HuH-7 (cell line): ENCODE measurements around the gene ALDH1L1.

ENCODE experiments used
- DNase-seq: peaks from one replicate; pipeline ENCODE4 v3.0.0; 2011; ENCODE audit warnings: low spot score

The ALDH1L1 gene

DNA sequence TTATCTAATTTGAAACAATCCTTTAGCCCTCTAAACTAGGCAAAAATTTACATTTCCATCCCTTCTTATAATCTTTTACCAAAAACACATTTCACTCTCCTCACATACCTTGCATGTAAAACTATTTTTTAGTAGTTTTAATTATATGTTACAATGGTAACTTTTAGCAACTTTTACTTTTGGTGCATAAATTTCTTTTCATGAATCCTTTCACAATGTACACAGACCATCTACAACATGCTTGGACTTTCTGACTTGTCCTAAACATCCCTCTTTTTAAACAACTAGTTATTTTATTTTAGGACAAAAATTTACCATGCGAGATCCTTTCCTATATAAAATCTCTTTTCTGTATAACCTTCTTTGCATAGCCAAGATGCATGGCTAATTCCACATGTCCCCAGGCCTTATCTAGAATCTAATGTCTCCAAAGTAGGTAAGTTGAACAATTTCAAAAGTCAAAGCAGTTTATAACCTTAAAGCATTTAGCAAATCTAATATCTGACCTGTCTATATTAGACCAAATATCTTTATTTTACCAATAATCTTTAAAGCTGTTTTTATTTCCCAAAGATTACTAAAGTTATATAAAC, 14.4 kb upstream of the ALDH1L1 start:
- DNase-seq = no peak

DNA sequence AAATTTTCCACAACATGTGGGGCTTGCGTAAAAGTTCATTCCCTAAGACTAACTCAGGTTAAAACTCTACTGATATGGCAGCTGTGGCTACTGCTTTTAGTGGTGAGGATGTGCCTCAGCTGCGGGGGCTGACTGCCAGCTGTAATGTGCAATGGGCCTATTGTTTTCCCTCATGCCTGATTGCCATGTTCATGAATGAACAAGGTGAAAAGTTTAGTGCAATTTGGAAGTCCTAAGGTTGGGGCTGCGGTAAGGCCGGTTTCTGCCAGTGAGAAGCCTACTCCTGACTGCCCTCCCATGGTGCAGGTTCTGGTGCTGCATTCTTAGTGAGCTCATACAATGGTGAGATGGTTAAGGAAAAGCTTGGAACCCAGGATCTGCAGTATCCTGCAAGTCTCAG, 10.9 kb upstream of the ALDH1L1 start:
- no peak for DNase-seq

DNA sequence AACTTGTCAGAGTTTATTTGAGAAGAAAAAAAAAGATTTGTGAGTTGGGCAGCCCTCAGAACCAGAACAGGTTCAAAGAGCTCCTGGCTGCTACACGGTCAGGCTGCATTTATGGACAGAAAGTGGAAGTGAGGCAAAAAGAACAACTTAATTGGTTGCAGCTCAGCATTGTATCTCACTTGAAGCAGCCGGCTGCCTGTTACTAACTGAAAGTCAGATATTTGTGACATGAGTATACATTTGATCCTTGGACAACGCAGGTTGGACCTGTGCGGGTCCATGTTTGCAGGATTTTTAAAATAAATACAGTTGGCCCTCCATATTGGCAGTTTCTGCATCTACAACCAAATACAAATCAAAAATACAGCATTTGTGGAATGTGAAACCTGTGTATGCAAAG, 7.5 kb upstream of the ALDH1L1 start:
- no peak for DNase-seq

DNA sequence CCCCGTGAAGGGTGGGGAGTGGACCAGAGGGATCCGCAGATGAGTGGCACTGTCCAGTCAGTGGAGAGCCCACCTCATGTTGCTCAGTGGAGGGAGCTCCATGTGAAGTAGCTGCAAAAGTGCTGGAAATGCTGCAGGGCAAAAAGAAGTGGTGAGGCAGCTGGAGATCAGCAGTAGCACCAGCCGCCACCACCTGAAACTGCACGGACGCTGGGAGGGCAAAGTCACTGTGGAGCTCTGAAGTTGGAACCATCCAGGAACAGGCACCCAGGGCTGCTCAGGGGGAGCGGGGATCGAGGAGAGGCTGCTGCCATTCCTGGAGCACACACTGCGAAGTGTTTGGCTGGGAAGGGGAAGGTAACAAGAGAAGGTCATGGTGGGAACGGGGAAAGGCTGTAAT, 6.4 kb upstream of the ALDH1L1 start:
- no peak for DNase-seq

DNA sequence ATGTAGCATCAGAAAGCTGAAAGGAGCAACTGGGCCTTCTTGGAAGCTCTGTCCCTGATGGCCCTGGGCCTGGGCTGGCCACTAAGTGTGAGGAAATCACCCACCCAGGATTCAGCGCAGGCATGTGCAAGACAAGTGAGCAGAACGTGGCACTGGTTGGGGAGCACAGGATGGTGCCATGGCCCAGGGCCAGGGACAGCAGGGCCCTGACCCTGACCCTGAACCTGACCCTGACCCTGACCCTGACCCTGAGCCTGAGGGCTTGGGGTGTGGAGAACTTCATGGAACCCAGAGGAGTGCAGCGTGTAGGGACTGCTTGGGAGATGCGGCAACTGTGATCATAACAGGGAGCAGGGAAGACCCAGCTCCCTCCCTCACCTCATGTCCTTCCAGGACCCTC, 5.9 kb upstream of the ALDH1L1 start:
- no peak for DNase-seq

DNA sequence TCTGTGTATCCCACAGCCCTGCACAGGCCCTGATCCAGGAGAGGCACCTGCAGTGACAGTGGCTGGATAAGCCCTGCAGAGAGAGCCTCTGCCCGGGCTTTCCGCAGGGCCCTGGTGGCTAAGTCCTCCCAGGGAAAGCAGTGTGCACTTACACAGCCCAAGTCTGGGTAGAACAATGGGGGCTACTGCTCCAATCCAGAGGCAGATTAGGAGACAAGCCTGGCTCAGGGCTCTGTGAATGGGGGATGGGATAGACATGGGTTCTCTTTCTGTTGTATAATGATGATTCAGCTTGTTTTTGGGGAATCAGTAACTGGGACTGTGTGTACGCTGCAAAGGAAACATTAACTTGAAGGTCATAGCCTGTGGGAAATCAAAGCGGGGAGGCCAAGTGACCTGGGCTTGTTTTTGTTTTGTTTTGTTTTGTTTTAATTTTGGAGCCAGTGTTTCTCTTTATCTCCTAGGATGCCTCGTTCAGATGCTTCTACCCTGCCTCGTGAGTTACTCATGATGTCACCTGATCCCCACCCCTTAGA, 4.1 kb upstream of the ALDH1L1 start:
- DNase-seq = no peak

DNA sequence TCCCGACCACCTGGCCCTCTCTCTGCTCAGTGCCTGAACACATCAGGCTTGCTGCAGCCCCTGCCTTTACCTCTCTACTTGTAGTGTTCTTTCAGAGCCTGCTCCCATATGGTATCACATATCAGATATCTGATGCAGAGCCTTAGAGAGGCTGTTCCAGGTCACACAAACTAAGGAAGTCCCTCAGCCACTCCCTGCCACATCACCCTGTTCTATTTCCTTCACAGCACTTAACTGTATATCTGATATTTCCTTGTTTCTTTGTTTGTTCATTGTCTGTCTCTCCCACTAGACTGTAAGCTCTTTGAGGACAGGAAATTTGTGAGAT, 976 bp upstream of the ALDH1L1 start:
- no peak for DNase-seq

DNA sequence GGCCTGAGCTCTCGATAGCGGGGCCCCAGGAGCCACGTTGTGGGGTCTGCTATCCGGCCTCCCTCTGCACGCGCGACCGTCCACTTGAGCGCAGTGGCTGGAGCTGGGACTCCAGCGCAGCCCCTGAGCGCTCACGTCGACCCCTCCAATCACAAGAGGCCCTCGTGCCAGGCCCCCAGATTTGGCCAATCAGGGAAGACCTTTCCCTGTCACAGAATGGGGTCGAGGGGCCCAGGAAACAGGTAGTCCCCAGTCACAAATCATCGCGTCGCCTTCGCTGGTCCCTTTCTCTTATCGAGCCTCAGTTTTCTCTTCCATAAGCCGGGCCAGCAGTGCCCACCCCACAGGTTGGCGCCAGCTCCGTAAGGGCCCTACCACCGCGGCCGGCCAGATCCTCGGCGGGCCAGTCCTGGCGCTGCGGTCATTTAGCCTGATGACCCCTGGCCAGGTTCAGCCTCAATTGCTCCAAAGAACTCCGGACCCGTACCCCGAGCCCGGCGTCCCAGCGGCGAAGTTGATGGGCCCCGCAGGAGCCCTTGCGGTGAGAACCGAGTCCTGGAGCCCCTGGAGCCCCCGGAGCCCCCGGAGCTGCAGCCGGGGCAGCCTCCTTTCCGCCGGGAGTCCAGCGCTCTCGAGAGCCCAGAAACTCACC, 435 bp downstream of the ALDH1L1 start:
- DNase-seq = no peak

DNA sequence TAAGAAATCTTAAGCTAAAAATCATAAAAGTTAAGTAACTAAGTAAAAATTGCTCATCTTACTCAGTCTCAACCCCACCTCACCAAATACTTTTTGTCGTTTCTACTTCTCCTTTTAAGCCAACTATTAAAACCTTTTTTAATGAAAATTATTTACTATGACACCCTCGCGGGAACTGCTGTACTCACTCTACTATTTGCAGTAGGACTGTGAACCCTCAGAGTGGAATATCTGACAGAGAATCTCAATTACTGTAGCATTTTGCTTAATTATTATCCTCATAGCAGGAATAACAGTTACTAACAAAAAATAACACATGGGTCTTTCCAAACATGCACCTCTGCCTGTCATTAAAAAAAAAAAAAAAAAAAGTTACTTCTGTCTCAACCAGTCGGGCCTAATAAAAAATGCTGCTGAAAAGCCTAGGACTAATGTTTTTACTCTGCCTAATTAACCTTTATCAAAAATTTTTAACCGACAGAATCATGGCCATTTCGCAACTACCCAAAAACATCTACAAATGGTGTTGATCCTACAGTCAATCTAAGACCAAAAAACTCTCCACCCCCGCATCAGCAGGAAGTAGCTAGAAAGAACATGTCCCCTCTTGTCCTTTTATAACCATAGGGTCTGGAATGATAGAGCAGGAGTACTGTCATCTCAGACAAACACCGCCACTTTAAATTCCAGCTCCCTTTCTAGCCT, 10.2 kb downstream of the ALDH1L1 start:
- DNase-seq = no peak

DNA sequence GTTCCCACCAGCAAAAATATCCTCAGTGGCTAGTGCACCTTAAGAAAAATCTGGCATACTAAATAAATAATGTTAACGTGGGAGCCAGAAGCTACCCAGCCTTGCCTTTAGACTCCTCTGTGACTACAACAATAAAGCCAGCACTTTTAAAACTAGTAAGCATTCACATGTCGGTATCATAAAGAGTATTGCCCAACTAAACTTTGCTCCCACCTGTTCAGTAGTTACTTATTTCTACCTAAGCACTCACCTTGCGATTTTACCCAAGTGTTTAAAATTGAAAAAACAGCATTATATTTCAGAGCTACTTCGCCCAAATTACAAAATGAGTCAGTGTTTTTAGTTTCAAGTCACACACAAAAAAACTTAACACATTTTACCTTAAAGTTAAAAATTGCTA, 12.8 kb downstream of the ALDH1L1 start:
- no peak for DNase-seq

DNA sequence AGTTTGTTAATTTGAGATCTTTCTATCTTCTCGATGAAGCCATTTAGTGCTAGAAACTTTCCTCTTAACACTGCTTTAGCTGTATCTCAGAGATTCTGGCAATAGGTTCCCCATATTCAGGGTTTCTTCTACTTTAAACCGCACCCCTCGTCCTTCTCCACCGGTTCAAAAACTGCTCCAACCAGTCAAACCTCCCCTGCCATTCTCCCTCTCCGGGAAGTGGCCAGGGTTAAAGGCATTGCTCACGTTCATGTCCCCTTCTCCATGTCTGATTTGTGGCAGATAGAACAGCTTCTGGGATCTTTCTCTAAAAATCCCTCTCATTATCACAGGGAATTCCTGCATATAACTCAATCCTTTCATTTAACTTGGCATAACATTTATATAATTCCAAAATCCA, 14.4 kb downstream of the ALDH1L1 start:
- DNase-seq = no peak

DNA sequence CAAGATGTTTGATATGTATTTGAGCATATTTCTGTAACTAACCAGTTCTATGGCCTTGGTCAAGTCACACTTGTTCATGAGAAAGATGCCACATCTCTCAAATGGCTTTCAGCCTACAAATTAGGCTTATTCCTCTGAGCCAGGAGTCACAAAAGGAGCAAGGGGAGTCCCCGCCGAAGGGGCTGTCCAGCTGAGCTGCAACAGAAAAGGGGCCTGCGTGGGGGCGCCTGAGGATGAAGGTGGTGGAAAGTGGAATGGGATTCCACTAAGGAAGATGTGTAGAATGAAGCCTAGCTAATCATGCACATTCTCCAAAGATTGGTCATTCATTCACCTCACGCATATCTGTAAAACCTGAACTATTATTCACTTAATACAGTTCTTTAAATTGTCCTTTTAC, 19.1 kb downstream of the ALDH1L1 start:
- DNase-seq = no peak

DNA sequence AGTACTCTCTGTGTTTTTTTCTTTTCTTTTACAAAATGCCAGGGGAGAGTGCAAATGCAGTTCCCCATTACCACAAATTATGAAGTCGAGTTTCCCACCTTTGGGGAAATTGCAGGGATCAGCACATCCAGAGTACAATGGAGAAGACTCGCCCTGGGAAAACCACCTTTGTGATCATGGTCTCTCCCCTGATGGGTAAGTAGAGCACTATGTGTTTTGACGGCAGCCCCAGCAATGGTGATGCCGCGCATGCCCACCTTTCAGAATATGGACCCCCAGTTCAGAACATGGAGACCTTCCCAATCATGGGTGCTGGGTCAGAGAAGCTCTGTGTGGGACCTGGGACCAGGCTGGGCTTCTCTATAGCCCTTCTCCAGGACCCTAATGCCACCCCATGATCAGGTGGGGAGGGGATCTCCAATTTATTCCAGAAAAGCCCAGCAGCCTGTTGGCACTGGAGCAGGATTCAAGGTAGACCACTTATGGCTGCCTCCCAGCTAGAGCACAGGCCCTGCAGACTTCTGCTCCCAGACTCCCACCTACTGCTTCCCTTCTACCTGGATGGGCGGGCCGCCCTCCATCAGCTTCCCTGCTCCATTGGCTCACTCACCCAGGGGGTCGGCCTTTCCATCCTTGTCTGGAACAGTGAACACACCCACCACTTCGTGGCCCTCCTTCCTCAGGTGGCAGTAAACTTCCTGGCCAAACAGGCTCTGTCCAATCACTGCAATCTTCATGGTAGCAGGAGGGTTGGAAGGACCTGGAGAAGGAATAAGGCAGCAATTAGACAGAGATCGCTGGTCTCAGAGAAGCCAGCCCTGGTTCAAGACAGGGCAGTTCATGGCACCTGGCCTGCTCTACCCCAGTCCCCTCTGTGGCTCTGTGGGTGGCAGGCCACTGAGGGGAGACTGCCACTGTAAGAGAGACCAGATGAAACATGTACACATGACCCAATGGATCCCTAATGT, 19.9 kb downstream of the ALDH1L1 start:
- no peak for DNase-seq

DNA sequence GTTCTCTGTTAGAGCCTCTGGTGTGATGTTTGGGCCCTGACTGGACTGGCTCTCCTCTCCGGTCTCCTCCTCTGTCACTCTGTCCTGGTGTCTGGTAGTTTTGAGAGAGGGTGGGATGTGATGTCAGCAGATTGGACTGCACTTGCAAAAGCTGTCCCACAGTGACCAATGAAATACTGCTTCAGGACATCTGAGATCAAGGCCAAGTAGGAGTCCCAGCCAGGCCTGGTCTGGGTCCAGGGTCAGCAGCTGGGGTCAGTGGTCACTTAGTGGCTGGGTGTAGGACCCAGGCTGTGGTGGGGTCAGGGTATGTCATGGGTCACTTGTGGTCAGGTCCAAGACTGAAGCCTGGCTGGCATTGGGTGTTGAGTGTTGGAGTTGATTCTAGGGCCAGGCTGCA, 20.9 kb downstream of the ALDH1L1 start:
- DNase-seq = no peak

DNA sequence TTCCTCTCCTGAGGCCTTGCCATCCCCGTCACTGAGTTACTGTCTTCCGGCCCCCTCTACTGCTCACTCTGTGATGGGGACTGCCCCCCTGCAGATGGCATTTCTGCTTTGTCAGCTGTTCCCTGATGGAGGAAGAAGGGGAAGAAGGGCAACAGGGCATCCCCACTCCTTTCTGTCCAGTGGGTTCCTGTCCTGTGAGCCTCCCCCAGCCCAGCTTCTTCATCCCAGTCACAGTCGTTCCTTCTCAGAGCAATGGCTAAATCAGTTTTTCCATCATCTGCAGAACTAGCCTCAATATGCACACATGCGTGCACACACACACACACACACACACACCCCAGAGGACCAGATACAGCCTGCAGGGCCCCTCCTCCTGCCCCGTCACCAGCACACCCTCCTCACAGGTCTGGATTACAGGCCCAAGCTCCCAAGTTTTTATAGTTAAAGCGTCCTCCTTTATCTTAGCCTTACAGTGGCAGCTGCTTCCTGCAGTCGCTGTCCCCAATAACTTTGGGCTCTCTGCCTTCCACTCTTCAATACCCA, 21.4 kb downstream of the ALDH1L1 start:
- DNase-seq = no peak

DNA sequence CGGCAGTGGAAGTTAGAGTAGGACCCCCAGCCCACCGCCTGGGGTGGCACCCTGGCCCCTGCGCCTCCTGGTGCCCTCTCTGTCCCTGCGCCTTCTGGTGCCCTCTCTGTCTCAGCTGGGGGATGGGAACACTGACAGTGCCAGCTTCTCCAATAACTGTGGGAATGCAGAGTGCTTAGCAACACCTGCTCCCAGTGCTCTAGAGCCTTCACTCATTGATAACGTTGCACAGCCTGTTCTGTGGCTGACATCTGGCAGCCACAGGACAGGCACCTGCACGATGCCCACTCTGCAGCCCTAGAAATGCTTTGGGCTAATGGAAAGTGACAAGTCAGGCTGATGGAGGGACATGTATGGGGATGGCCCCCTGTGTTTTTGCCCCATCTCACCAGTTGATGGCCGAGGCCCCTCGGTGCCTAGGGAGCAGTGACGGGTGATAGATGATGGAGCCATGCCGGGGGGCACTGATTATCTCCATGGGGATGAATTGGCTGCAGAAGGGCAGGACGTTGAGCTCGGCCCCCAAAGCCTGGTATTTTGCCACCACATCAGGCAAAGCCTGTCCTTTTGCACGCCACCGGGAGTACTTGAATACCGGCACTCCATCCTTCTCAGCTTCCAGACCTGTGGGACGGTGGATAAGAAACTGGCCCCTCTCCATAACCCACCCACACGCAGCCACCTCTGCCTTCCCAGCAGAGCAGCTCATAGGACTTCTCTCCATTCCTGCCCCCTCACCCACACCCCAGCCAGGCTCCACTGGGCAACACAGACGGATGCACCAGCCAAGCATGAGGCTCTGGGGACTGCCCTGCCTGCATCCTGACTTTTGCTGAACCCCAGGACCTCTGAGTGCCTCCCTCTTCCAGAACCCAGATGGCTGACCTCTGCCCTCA, 22.1 kb downstream of the ALDH1L1 start:
- DNase-seq = no peak

DNA sequence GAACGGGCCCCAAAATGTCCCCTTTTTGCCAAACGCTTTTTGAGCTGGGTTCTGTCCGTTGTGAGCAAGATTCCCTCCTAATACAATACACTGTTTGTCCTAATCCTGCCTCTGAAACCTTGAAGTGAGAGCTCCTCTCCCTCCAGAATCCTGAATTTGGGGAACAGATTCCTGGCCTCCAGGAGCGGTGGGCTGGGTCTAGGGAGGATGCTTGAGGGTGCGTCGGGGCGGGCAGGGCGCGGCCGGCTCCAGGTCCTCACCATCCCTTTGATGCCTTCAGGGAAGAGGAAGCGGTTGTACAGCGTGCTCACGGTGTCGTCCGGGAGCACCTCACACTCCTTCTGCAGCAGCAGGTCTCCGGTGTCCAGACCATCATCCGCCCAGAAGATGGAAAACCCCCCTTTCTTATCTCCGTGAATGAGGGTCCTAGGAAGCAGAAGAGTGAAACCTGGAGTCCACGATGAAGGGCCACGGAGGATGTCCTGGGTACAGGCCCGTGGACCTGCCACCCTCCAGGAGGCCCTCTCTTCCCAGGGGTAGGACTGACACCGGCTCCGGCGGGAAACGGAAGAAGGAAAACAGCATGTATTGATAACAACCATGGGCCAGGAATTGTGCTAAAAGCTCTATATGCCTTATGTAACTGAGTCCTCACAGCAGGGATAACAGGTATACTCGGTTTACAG, 23.2 kb downstream of the ALDH1L1 start:
- DNase-seq = no peak

DNA sequence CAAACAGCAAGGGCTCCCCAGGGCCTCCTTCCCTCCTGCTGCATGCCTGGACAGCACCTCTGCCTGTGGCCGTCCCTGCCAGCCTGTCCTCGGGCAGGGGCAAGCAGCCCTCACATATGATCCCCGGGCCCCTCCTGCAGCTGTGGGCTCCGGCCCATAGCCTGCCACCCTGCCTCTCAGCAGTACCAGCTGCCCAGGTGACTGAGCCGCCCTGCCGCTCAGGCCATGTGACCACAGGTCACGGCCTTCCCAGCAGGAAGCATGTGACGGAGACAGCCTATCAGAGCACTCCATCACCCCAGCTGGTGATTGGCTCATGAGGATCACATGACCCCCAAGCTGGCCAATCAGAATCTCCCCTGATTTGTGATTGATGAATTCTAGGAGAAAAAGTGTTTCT, 23.9 kb downstream of the ALDH1L1 start:
- no peak for DNase-seq

DNA sequence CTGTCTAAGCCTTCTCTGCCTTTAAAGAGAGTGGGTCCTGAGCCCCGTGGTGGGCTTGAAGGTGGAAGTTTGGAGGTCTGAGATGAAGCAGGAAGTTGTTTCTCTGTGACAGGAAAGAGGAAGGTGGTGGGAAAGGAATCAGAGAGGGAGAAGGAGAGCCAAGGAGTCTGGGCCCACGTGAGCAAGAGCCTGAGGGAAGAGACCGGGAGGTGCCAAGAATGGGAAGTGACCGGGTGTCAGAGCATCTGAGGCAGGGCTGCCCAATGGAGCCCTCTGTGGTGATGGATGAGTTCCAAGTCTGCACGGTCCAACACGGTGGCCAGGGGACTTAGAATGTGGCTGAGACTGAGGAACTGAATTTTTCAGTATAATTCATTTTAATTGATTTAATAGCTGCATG, 24.6 kb downstream of the ALDH1L1 start:
- no peak for DNase-seq

DNA sequence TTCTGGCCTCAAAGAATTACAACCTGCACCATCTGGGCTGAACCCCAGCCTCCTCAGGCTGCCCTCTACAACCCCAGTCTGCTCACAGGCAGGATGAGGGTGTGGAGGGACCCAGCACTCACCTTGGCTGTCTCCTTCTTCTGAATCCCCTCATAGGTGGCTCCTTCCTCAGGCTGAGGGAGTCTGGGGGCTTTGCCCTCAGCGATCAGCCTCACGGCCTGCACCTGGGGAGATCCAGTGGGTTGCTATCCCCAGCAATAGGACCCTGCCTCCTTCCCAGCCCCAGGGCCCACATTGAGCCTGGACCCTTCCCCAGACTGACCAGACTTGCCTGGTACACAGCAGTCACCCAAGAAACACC, 25.1 kb downstream of the ALDH1L1 start:
- DNase-seq = no peak
